Caki2 (cell line): ENCODE results near the gene DNMBP. TPM values are rescaled to one million over a fixed set of nuclear protein-coding genes. Genes with fewer than 3 reads are reported as not detected.

Experiments
- DNase-seq: peaks from one replicate; pipeline ENCODE4 v3.0.0-alpha.2; 2015; ENCODE audit warnings: low read depth
- in situ Hi-C: cut with HindIII; loops from 2 replicates; pipeline ENCODE4 v1.10.0; 2016; ENCODE audit warnings: low sequenced_read_pairs, low pct_unique_long_range_greater_than_20kb, mixed read lengths
- total RNA-seq: library from RNA; depleted of rRNA; stranded (reverse); fragments of >200 nt; shearing (Covaris generic); gene quantifications from 2 replicates; pipeline ENCODE4 v1.2.3, GENCODE V29; 2014; ENCODE audit warnings: low replicate concordance; rRNA removed

DNMBP gene
- 6.0 and 6.2 TPM in 2 replicates for total RNA-seq

GRCh38 chr10:100009793-100010676 lies at the start of gene DNMBP:
DNMBP (minus strand) TSS chr10:100009947; CDS start chr10:99972124, 37,823 bp downstream.
- in situ Hi-C loops = no loop called here
- peak; percentile 75 for DNase-seq

- in situ Hi-C loops = no loop called here
- DNase-seq = no peak
These were observed 48.2 kb upstream of the DNMBP start for GRCh38 chr10:100057948-100058347.

- no peak for DNase-seq
- in situ Hi-C loops = no loop called here
These were observed 44.1 kb upstream of the DNMBP start for GRCh38 chr10:100053686-100054460.

- in situ Hi-C loops = no loop called here
- DNase-seq = peak; percentile 56
These were observed 36.3 kb upstream of the DNMBP start for GRCh38 chr10:100046021-100046486.

GRCh38 chr10:100045592-100045991 lies 35.8 kb upstream of the DNMBP start:
- in situ Hi-C loops = no loop called here
- DNase-seq = no peak

- DNase-seq = no peak
- in situ Hi-C loops = no loop called here
These were observed 34.0 kb upstream of the DNMBP start for GRCh38 chr10:100043796-100044195.

- in situ Hi-C loops = no loop called here
- DNase-seq = no peak
These were observed 33.6 kb upstream of the DNMBP start for GRCh38 chr10:100043344-100043743.

GRCh38 chr10:100041306-100042002 lies 31.7 kb upstream of the DNMBP start:
- in situ Hi-C loops = no loop called here
- no peak for DNase-seq

- in situ Hi-C loops = no loop called here
- no peak for DNase-seq
These were observed 28.9 kb upstream of the DNMBP start for GRCh38 chr10:100038561-100039071.

GRCh38 chr10:100037758-100038315 lies 28.1 kb upstream of the DNMBP start:
- in situ Hi-C loops = no loop called here
- DNase-seq = no peak

- no peak for DNase-seq
- in situ Hi-C loops = no loop called here
These were observed 27.1 kb upstream of the DNMBP start for GRCh38 chr10:100036850-100037249.

GRCh38 chr10:100033766-100034418 lies 24.1 kb upstream of the DNMBP start:
- DNase-seq = no peak
- in situ Hi-C loops = no loop called here

- in situ Hi-C loops = no loop called here
These were observed 17.7 kb upstream of the DNMBP start for GRCh38 chr10:100027416-100027815.

GRCh38 chr10:100025576-100025975 lies 15.8 kb upstream of the DNMBP start:
- no peak for DNase-seq

More at GRCh38 chr10:100027416-100027815, 17.7 kb upstream of the DNMBP start:
- DNase-seq = no peak

GRCh38 chr10:100024748-100025147 lies 15.0 kb upstream of the DNMBP start:
- DNase-seq = no peak
- in situ Hi-C loops = no loop called here

More at GRCh38 chr10:100025576-100025975, 15.8 kb upstream of the DNMBP start:
- in situ Hi-C loops = no loop called here

GRCh38 chr10:100022403-100022802 lies 12.7 kb upstream of the DNMBP start:
- DNase-seq = no peak
- in situ Hi-C loops = no loop called here

GRCh38 chr10:100021322-100021721 lies 11.6 kb upstream of the DNMBP start:
- in situ Hi-C loops = no loop called here
- DNase-seq = no peak

GRCh38 chr10:100020886-100021253 lies 11.1 kb upstream of the DNMBP start:
- in situ Hi-C loops = no loop called here
- DNase-seq = no peak
